Measurements from ENCODE around the gene SLC17A8. TPM values are rescaled to one million over a fixed set of nuclear protein-coding genes. Genes with fewer than 3 reads are reported as not detected.

The SLC17A8 gene
- total RNA-seq, 1 donor from 2014 or later: not detected

GRCh38 chr12:100376161-100376560 lies 19.3 kb downstream of the SLC17A8 start:
- TF ChIP-seq POLR2A (IDR thresholded peaks at IDR 0.05) (no peak), CTCF (IDR thresholded peaks at IDR 0.05) (no peak), POLR2AphosphoS5 (IDR thresholded peaks at IDR 0.05; ENCODE audit: insufficient read depth in 1 of 2, low read depth in 1 of 2) (no peak)
- no peaks in the 10 kb centered on the region for H3K9me3 ChIP-seq
- no peak overlapping the region for H3K4me3 ChIP-seq
- intact Hi-C loops (cut with DNase I): no loop called here
- H3K36me3 ChIP-seq: no peaks in the 10 kb centered on the region
- H3K27me3 ChIP-seq: no peaks in the 10 kb centered on the region
- no peak overlapping the region for H3K27ac ChIP-seq
- DNase-seq (ENCODE audit: extremely low spot score in 2 of 2): no peak
- no peaks in the 10 kb centered on the region for H3K4me1 ChIP-seq

GRCh38 chr12:100381379-100381778 lies 24.5 kb downstream of the SLC17A8 start:
- H3K4me1 ChIP-seq: no peaks in the 10 kb centered on the region
- no peak overlapping the region for H3K27ac ChIP-seq
- no peak overlapping the region for H3K4me3 ChIP-seq
- DNase-seq (ENCODE audit: extremely low spot score in 2 of 2): no peak
- H3K27me3 ChIP-seq: no peaks in the 10 kb centered on the region
- H3K36me3 ChIP-seq: no peaks in the 10 kb centered on the region
- intact Hi-C loops (cut with DNase I): no loop called here
- H3K9me3 ChIP-seq: no peaks in the 10 kb centered on the region
- TF ChIP-seq POLR2AphosphoS5 (IDR thresholded peaks at IDR 0.05; ENCODE audit: insufficient read depth in 1 of 2, low read depth in 1 of 2) (no peak), POLR2A (IDR thresholded peaks at IDR 0.05) (no peak), CTCF (IDR thresholded peaks at IDR 0.05) (no peak)

GRCh38 chr12:100382338-100382737 lies 25.5 kb downstream of the SLC17A8 start:
- Histone ChIP-seq H3K27me3 (no peaks in the 10 kb centered on the region), H3K4me1 (no peaks in the 10 kb centered on the region), H3K9me3 (no peaks in the 10 kb centered on the region), H3K36me3 (no peaks in the 10 kb centered on the region), H3K4me3 (no peak overlapping the region), H3K27ac (no peak overlapping the region)
- DNase-seq (ENCODE audit: extremely low spot score in 2 of 2): no peak
- TF ChIP-seq POLR2AphosphoS5 (IDR thresholded peaks at IDR 0.05; ENCODE audit: insufficient read depth in 1 of 2, low read depth in 1 of 2) (no peak), POLR2A (IDR thresholded peaks at IDR 0.05) (no peak), CTCF (IDR thresholded peaks at IDR 0.05) (no peak)
- intact Hi-C loops (cut with DNase I): no loop called here

GRCh38 chr12:100383586-100384558 lies 27.0 kb downstream of the SLC17A8 start:
- Histone ChIP-seq H3K27me3 (no peaks in the 10 kb centered on the region), H3K9me3 (no peaks in the 10 kb centered on the region), H3K4me1 (no peaks in the 10 kb centered on the region), H3K27ac (no peak overlapping the region), H3K4me3 (no peak overlapping the region), H3K36me3 (no peaks in the 10 kb centered on the region)
- TF ChIP-seq POLR2A (IDR thresholded peaks at IDR 0.05) (no peak), POLR2AphosphoS5 (IDR thresholded peaks at IDR 0.05; ENCODE audit: insufficient read depth in 1 of 2, low read depth in 1 of 2) (no peak), CTCF (IDR thresholded peaks at IDR 0.05) (no peak)
- intact Hi-C loops (cut with DNase I): no loop called here
- no peak for DNase-seq (ENCODE audit: extremely low spot score in 2 of 2)

GRCh38 chr12:100384559-100384935 lies 27.7 kb downstream of the SLC17A8 start:
- no peaks in the 10 kb centered on the region for H3K4me1 ChIP-seq
- H3K4me3 ChIP-seq: no peak overlapping the region
- no peaks in the 10 kb centered on the region for H3K9me3 ChIP-seq
- no peaks in the 10 kb centered on the region for H3K36me3 ChIP-seq
- H3K27me3 ChIP-seq: no peaks in the 10 kb centered on the region
- no peak for DNase-seq (ENCODE audit: extremely low spot score in 2 of 2)
- TF ChIP-seq CTCF (IDR thresholded peaks at IDR 0.05) (no peak), POLR2AphosphoS5 (IDR thresholded peaks at IDR 0.05; ENCODE audit: insufficient read depth in 1 of 2, low read depth in 1 of 2) (no peak), POLR2A (IDR thresholded peaks at IDR 0.05) (no peak)
- no peak overlapping the region for H3K27ac ChIP-seq
- intact Hi-C loops (cut with DNase I): no loop called here
